ENCODE data around the gene ATP6V1G2.

Gene ATP6V1G2

DNA sequence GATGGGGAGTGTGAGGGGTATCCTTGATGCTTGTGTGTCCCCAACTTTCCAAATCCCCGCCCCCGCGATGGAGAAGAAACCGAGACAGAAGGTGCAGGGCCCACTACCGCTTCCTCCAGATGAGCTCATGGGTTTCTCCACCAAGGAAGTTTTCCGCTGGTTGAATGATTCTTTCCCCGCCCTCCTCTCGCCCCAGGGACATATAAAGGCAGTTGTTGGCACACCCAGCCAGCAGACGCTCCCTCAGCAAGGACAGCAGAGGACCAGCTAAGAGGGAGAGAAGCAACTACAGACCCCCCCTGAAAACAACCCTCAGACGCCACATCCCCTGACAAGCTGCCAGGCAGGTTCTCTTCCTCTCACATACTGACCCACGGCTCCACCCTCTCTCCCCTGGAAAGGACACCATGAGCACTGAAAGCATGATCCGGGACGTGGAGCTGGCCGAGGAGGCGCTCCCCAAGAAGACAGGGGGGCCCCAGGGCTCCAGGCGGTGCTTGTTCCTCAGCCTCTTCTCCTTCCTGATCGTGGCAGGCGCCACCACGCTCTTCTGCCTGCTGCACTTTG is 29.0 kb upstream of the ATP6V1G2 start, which contains the start of gene TNF:
Gene TNF, plus strand, starts transcription at position 231 of the 567 bp plus-strand sequence. Its CDS starts 177 bp downstream, at position 408.
- DNase-seq: peak; percentile 92

GRCh38 chr6:31574106-31575061 is 28.0 kb upstream of the ATP6V1G2 start:
- no peak for DNase-seq

DNA sequence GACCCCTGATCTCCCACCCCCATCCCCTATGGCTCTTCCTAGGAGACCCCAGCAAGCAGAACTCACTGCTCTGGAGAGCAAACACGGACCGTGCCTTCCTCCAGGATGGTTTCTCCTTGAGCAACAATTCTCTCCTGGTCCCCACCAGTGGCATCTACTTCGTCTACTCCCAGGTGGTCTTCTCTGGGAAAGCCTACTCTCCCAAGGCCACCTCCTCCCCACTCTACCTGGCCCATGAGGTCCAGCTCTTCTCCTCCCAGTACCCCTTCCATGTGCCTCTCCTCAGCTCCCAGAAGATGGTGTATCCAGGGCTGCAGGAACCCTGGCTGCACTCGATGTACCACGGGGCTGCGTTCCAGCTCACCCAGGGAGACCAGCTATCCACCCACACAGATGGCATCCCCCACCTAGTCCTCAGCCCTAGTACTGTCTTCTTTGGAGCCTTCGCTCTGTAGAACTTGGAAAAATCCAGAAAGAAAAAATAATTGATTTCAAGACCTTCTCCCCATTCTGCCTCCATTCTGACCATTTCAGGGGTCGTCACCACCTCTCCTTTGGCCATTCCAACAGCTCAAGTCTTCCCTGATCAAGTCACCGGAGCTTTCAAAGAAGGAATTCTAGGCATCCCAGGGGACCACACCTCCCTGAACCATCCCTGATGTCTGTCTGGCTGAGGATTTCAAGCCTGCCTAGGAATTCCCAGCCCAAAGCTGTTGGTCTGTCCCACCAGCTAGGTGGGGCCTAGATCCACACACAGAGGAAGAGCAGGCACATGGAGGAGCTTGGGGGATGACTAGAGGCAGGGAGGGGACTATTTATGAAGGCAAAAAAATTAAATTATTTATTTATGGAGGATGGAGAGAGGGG is 27.1 kb upstream of the ATP6V1G2 start:
- DNase-seq: no peak

DNA sequence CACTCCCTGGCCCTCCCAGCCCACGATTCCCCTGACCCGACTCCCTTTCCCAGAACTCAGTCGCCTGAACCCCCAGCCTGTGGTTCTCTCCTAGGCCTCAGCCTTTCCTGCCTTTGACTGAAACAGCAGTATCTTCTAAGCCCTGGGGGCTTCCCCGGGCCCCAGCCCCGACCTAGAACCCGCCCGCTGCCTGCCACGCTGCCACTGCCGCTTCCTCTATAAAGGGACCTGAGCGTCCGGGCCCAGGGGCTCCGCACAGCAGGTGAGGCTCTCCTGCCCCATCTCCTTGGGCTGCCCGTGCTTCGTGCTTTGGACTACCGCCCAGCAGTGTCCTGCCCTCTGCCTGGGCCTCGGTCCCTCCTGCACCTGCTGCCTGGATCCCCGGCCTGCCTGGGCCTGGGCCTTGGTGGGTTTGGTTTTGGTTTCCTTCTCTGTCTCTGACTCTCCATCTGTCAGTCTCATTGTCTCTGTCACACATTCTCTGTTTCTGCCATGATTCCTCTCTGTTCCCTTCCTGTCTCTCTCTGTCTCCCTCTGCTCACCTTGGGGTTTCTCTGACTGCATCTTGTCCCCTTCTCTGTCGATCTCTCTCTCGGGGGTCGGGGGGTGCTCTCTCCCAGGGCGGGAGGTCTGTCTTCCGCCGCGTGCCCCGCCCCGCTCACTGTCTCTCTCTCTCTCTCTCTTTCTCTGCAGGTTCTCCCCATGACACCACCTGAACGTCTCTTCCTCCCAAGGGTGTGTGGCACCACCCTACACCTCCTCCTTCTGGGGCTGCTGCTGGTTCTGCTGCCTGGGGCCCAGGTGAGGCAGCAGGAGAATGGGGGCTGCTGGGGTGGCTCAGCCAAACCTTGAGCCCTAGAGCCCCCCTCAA is 25.9 kb upstream of the ATP6V1G2 start, which contains the start of gene LTA:
Gene LTA, plus strand, starts transcription at position 249 of the 871 bp plus-strand sequence. Its CDS starts 454 bp downstream, at position 703.
- peak; percentile 83 for DNase-seq

GRCh38 chr6:31569861-31570536 is 23.6 kb upstream of the ATP6V1G2 start:
- no peak for DNase-seq

DNA sequence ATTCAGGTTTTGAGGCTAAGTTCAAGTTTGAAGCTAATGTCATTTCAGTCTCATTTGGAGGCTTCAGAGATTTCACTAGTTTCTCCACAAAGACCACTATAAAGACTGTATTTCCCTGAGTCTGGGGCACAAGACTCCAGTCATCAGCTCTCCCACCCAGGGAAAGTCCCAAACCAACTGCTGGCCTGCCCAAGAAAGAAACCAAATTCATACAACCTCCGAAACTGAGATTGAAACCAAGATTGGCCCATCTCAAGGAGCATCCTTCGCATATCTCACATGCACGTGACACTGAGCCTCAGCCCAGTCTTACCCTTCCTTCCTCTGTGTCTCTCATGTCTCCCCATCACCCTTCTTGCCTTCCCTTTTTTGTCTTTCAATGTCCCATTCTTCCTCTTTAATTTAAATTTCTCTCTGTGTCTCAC is 22.1 kb upstream of the ATP6V1G2 start:
- peak; percentile 88 for DNase-seq

GRCh38 chr6:31567531-31568370 is 21.3 kb upstream of the ATP6V1G2 start:
- DNase-seq: peak; percentile 50

DNA sequence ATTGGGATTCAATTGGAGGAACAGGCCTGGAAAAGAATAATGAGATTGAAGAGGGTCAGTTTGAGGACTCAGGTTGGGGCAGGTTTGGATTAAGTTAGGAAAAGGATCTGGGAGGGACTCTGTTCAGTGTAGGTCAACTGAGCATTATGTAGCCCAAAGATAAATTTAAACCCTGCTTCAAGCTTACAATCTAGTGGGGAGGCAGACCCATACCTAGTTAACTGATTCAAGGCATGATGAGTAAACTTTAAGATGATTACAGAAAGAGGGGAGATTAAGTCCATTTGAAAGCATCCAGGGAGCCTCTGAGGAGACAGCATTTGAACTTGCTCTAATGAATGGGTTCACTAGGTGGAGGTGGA is 14.3 kb upstream of the ATP6V1G2 start:
- no peak for DNase-seq

DNA sequence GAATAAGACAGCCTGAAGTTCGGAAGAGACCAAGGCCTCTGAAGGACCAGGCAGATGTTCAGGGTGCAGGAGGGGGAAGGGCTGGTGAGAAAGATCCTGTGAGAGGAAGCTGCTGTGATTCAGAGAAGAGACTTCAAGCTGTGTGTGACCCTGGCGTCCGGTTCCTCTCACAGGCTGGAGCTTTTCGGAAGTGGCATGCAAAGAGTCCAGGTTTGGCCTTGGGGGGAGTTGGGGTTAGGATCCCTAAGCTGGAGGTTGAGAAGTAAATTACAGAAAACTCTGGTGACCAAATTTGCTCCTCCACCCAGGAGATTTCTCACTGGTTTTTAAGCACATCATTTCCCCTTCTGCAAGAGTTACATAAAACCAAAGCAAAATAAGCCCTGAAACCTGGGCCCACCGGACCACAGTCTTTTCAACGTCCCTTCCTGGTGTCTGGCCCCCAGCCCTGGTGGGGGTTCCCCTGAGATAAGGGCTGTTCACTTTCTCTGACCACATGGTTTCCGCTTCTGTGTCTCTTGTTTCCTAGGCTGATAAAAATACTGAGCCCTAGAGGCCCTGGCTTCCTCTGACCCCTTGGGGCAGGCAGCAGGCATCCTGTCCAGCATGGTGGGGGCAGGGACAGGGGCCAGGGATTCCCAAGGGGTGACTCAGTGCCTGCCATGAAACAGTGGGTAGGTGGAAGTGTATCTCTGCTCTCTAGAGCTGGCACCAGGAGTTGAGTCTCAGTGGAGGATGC is 13.7 kb upstream of the ATP6V1G2 start:
- peak; percentile 62 for DNase-seq

DNA sequence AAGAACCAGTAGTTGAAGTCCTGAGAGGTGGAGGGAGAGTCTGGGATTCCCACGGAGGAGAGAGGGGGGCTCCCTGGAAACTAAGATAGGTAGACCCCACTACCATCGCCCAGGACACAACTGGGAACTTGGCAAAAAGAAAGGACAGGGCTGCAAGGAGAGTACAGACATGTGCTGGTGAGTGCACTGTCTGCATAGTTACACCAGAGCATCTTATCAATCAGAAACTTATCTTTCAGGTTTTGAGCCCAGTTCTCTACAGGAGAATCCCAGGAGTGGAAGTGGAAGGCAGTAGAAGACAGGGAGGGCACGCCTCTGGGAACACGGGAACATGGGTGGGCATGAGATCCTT is 13.2 kb upstream of the ATP6V1G2 start:
- DNase-seq: no peak

DNA sequence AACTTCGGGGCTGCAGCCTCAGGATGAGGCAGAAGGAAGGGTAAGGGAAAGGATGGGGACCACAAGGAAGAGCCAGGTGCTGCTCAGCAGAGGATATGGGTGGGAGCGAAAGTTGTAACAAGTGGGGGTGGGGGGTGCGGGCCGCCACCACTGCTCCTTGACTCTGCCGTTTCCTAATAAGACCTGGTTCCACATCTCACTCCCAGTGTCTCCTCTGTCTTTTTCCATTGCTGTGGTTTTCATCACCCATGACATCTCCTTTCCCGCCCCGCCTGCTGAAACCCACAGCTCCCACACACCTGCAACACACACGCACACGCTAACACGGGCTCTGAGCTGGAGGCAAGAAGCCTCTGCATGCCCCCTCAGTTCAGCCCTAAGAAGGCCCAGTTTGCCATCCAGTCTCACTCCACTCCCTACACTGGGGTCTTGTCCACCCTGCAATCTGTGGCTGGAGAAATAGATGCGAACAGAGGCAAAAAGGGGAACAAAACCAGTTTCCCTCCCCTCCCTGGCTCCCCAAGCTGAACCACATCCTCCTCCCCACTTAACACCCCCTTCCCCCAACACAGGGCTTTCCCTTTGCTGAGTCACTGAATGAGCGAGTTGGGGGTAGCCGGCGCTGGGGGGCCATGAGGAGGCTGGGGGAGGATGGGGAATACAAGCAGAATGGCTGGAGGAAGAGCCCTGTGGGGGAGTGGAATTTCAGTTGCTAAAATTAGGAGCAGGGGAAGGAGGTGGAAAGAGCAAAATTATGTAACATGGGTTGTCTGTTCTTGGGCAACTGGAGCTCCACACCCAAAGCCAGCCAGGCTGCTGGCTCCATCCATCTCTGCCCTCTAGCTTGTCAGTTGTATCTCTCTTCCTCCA is 12.5 kb upstream of the ATP6V1G2 start:
- peak; percentile 74 for DNase-seq

- no peak for DNase-seq
Observed at GRCh38 chr6:31558318-31558625, 11.9 kb upstream of the ATP6V1G2 start.

DNA sequence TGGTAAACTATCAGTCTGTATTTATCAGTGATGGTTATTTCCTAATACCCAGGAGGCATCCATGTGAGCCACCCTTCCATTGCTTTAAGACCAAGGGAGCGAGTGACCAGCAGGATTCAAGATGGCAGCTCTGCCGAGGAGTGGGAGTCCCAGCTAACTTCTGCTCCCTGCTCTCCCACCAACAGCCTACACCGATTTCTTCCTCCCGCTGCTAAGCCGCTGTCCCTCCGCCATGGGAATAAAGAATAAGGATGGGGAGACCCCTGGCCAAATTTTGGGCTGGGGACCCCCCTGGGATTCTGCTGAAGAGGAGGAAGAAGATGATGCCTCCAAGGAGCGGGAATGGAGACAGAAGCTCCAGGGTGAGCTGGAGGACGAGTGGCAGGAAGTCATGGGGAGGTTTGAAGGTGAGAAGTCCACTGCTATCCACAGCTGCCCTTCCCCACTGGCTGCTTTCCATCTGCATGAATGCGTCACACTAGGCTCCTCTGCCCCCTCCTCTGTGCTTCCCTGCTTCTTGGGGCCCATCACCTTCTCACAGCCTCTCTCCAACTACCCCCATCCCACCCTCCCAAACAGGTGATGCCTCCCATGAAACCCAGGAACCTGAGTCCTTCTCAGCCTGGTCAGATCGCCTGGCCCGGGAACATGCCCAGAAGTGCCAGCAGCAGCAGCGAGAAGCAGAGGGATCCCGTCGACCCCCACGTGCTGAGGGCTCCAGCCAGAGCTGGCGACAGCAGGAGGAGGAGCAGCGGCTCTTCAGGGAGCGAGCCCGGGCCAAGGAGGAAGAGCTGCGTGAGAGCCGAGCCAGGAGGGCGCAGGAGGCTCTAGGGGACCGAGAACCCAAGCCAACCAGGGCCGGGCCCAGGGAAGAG is 11.3 kb upstream of the ATP6V1G2 start:
- no peak for DNase-seq

DNA sequence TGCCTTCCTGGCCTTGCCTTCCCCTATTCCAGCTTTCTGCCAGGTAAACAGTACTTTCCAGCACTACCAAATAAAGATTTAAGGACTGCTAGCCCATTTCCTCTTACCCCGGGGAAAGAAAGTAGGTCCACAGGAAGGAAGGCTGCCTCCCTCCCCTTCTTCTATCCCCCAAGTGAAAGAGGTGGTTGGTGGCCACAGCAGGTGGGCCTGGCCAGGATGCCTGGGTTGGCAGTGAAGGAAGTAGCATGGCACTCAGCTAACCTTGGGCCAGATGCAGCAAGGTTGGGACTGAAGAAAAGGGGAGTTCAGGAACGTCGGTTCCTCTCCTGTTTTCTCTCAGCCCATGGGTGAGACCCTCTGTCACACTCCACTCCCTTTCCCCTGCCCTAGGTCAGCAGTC is 9.9 kb upstream of the ATP6V1G2 start:
- DNase-seq: no peak

- DNase-seq: peak; percentile 77
Observed at GRCh38 chr6:31551371-31551770, 5.0 kb upstream of the ATP6V1G2 start.

- no peak for DNase-seq
Observed at GRCh38 chr6:31548544-31548873, 2.1 kb upstream of the ATP6V1G2 start.

DNA sequence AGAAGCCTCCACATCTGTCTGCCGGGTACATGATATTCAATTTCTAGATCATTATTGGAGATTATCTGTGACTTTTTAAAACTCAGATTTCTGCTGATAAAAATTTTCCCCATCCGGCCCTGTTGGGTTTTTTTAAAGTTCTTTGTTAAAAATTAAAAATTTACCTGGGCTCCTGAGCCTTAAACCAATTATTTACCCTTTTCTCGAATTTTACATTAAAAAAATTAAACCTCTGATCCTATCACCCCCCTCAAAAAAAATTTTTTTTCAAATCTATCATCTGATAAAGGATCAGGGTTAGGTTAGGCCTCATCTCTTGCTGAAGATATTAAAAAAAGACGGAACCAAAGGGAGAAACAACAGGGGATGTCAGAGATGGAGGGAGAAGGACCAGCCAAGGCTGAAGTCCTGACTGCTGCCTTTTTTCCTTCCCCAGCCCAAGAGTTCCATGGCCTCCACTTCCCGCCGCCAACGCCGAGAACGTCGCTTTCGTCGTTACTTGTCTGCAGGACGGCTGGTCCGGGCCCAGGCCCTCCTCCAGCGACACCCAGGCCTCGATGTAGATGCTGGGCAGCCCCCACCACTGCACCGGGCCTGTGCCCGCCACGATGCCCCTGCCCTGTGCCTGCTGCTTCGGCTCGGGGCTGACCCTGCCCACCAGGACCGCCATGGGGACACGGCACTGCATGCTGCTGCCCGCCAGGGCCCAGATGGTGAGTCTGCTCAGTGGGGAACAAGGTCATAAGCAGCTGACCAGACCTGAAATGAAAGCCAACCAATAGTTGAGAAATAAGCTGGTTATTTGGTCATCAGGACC is 1.5 kb upstream of the ATP6V1G2 start:
- no peak for DNase-seq

Measured in CD4-positive, alpha-beta T cell treated with Interleukin-12 subunit alpha and Interleukin-12 subunit beta, for 1 hour (primary cell).